ENCODE measurements around the gene CADPS2.
"Not testable (repeated sequence)": the region's sequence is repeated elsewhere in the genome, so short reads cannot be mapped to it uniquely, and the experiment has no call there.

The CADPS2 gene

DNA sequence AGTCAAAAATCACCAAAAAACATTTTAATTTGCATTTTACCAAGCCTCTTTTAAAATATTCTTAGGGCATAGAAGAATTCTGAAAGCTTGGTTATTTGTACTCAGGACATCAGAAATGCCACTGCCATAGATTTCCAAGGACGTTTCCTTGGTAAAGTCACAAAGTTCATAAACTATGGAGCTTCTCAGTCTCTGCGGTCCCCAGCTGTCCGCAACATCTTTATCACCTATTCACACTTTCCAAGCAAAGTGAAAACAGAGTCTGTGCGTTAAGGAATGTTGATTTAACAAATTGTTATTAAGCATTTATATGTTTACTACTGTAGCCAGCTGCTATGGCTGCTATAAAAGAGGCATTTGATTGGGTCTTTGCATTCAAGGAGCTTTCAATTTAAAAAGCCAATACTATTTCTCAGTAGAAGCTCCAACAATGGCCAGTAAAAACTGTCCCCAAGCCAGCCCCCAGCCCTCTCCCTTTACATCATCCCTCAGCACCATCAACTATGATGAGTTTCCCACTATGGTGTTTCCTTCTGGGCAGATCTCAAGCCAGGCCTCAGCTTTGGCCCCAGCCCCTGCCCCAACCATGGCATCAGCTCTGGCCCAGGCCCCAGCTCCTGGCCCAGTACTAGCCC lies 36.8 kb downstream of the CADPS2 start:
- DNase-seq = no peak

DNA sequence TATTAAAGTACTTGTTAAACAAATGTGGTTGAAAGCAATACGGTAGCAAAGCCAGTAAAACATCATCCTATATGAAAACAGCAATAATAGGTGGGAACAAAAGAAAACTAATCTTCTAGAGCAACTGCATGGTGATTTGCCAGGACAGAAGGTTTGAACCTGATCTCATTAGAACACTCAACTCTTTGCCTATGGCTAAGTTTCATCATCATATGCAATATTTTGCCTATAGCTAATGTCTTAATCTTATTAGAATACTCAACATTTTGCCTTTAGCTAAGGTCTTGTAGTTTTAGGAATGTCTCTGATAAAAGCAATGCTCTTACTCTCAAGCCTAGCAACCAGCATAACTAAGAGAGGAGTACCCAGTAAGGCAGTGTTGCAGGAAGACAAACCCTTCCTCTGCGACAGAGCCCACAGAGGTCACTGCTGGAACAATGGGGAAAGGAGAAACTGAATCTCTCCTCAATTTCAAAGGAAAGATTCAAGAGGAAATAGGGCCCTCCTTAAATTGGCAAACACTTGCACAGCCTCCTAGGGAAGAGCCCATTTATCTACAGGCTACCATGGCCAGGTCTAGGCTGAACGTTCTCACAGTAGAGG lies 38.3 kb downstream of the CADPS2 start:
- DNase-seq = no peak

DNA sequence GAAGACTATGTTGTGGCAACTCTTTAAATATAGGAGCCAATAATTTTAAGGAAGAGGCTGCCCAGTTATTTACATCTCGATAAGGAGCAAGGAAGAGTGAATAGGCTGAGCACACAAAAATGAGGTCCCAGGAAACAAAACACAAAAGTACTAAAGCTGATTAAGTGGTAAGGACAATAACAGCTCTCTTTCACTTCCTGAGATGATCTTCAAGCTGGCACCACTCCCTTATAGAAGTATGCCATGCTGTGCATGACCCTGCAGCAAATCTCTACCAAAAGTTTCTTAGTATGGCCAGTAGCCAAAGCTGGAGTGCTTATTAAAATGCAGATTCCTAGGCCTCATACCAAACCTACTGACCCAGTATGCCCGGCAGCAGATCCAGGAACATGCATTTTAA lies 39.7 kb downstream of the CADPS2 start:
- no peak for DNase-seq

DNA sequence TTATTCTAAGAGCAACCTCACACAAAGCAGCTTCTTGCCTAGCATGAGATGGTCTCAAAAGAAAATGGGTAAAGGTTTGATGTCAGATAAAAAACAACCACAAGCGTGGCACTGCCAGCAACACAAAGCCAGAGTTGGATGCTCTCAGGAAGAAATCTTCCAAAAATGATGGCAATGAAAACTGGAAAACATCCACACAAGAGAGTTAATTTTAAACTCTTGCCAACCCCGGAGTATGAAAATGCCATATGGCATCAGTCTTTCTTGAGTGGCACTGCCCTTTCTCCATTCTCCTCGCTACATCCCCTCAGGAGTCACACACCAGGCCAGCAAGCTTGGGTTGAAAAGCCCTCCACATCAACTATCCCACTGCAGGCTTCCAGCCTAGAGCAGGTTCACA lies 41.0 kb downstream of the CADPS2 start:
- no peak for DNase-seq

DNA sequence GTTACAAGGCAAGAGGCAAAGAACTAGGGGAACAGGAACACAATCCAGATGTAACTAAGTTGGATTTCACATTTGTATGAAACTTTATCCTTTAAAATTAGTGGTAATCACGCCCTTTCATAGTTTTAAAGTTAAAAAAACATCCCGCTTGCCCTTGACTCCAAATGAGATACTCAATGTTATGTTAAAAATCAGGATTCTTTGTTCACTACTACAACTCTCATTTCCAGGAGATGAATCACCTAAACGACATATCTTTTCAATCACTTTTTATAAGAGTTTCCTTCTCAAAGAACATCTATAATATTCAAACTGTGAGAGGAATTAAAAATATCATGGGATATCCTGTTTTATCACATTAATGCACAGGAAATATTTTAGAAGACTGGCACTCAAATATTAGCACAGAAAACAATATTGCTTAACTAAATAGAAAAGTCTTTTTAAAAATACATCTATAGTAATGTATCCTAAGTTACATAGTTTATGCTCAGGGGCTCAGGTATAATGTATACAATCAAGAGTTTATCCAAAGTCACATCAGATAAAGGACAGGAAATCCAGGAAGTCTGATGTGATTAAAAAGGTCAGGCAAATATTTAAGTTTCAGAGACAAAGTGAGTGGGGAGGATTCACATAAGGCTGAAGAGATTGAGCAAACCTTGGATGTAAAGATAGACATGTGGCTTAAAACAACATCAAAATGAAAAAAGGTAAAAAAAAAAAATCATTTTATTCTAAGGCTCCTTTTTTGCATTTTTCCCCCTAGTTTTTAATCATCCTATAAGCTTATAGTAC lies 41.9 kb downstream of the CADPS2 start:
- DNase-seq = no peak

DNA sequence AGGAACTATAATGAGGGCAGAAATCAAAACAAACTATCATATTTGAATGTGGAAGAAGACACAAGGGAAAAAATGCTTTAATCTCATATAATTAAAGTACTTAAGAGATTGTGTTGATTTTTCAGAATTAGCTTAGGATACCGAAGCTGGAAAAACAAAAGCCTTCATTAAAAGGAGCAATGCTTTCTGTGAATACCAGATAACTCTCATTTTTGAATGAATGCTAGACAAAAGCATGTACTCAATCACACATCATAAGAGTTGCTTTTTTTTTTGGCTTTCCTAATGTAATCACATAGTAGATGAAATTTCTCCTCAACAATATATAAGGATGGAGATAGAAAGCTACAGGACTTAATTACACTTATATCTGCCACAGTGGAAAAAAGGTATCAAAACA lies 43.3 kb downstream of the CADPS2 start:
- DNase-seq = no peak

DNA sequence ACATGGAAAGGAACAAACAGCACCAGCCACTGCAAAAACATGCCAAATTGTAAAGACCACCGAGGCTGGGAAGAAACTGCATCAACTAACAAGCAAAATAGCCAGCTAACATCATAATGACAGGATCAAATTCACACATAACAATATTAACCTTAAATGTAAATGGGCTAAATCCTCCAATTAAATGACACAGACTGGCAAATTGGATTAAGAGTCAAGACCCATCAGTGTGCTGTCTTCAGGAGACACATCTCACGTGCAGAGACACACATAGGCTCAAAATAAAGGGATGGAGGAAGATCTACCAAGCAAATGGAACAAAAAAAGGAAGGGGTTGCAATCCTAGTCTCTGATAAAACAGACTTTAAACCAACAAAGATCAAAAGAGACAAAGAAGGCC lies 50.0 kb downstream of the CADPS2 start:
- not testable (repeated sequence) for DNase-seq

DNA sequence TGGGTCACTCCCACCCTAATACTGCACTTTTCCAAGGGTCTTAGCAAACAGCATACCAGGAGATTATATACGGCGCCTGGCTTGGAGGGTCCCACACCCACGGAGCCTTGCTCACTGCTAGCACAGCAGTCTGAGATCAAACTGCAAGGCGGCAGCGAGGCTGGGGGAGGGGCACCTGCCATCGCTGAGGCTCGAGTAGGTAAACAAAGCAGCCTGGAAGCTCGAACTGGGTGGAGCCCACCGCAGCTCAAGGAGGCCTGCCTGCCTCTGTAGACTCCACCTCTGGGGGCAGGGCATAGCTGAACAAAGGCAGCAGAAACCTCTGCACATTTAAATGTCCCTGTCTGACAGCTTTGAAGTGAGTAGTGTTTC lies 51.7 kb downstream of the CADPS2 start:
- DNase-seq = not testable (repeated sequence)

DNA sequence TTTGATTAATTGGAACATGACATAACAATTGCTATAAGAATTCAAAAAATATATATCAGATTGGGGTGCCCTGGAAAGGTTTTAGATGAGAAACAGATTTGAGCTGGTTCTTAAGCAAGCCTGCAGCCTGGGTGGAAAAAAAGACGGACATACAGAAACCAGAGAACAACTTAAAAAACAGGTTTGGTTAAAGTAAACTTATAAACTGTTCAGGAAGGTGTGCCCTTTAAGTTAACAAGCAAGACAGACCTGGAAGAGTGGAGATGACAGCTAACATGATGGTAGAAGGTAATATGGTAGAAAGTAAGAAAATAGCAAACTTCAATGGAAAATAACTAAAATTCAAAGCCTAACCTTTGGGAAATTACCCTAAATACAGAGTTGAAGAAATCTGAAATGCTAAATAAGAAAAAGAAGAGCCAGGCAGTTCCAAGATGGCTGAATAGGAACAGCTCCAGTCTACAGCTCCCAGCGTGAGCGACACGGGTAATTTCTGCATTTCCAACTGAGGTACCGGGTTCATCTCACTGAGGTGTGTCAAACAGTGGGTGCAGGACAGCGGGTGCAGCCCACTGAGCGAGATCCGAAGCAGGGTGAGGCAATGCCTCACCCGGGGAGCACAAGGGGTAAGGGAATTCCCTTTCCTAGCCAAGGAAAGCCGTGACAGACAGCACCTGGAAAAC lies 52.2 kb downstream of the CADPS2 start:
- no peak for DNase-seq

DNA sequence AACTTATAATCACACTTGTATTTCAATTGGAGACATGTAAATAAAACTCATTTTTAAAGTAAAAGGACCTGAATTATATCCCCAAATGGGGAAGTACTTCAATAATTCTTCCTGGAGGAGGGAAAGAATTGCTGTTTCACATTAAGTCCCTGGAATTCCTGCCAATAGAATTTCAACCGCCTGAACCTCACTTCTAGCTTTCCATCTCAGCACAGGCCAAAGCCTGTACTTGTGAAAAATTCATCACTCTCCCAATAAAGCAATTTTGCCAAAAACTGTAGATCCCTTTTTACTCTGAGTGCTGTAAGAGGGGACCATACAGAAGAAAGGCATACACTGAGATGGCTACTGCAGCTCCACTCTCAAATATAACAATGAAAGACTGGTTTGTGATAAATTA lies 54.8 kb downstream of the CADPS2 start:
- no peak for DNase-seq

DNA sequence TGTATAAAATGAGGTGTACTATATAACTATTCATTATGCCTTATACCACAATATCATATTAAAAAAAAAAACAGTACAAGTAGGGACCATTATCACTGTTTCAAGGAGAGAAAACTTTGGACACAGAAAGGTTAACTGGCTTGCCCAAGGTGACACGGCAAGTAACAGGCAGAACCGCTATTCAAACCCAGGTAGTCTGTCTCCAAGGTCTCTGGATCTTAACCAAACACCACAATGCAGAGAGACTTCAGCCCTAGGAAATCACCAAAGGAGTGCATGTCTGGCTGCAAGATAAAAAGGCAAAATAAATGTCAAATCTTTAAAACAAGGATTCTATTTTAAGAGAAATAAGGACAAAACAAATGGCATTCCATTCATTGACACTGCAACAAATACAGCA lies 56.3 kb downstream of the CADPS2 start:
- no peak for DNase-seq

DNA sequence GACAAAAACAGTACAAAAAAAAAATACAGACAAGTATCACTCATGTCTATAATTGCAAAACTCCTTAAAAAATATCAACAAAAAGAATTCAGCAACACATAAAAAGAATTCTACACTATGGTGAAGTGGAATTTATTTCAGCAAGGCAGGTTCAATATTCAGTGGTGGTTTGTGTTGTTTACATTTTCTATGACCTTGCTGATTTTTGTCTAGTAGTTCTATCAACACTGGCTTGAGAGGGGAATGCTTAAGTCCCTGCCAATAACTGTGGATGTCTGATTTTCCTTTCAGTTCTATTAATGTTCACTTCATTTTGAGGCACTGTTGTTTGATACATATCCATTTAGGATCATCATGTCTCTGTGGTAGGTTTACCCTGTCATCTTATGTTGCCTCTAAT lies 58.5 kb downstream of the CADPS2 start:
- no peak for DNase-seq

DNA sequence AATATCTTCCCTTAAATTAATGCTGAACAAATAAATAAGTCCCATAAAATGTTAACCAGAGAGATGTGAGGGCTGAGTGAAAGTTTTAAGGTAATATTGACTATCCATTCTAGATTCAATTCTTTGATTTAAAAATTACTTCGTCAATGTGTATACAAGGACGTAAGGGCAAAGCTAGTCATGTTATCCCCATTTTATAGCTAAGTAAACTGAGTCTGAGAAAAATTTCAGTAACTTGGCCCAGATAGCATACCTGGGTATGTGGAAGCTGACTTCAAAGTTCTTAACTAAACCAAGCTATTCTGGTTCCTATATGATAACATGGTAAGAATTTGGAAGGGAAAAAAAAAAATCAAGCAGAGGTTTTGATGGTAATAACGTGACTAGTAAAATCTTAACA lies 72.4 kb downstream of the CADPS2 start:
- DNase-seq = no peak

DNA sequence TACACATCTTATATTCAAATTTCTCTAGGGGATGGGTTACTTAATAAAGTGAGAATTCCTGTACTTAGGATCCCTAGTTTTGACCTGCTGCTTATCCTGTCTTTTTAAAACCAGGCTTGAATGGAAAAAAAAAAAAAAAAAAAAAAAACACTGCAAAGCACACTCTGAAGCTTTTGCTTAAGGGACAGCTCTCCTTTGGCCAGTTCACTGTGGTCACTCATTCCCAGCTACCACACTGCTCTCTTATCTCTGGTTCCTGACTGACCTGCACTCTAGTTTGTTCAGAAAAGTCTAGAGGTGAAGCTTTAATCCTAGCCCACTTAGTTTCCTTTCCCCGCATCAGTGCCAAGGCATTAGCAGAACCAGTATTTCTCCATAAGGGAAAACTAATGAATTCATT lies 82.4 kb downstream of the CADPS2 start:
- no peak for DNase-seq

DNA sequence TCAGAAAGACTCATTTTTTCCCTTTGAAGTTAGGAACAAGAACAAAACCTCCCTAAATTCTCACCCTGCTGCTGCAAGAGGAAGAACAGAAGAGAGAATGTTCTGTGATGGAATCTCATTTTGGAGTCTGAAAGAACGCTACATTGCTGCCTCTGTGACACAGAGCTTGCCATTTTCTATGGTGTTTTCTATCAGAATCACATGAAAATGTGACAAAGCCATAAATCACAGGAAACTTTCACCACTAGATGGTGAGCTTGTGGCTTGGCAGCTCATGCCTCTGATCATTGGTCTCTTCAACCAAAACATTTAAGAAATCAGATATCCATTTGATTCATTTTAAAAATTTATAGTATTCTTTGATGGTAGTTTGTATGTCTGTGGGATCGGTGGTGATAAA lies 82.9 kb downstream of the CADPS2 start:
- no peak for DNase-seq

DNA sequence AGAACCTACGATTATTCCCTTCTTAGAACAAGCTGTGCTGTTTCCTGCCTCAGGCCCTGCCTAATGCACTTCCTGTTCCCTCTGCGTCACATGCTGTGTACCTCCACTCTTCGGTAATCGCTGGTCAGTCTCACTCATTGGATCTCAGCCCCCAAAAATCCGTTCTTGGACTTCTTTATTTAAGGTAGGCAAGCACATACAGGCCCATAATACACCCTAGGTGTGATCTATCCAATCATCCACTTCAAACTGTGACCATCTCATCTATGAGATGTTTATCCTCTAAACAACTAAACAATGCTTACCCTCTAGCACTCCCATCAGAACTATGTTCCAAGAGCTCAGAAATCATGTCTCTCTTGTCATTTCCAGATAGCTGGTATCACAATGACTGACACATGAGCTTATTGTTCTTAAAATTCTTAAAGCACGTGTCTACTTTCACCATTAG lies 83.9 kb downstream of the CADPS2 start:
- DNase-seq = no peak

DNA sequence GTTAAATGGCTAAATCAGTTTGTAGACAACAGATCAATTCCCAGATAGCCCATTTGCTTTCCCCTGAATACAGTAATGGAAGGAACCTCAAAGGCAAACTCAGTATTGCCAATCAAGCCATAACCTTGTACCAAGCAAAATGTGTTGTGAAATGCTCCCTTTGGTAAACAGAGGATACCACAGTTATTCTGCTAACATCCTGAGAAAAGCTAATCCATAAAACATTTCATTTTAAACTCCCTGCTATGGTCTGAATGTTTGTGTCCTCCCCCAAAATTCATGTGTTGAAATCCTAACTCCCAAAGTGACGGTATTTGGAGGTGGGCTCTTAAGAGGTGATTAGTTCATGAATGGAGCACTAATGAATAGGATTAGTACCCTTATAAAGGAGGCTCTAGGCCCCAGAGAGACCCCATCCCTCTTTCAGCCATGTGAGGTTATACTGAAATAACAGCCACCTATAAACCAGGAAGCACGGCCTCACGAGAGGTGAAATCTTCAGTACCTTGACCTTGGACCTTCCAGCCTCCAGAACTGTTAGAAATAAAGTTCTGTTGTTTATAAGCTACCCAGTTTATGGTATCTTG lies 94.2 kb downstream of the CADPS2 start:
- DNase-seq = no peak

DNA sequence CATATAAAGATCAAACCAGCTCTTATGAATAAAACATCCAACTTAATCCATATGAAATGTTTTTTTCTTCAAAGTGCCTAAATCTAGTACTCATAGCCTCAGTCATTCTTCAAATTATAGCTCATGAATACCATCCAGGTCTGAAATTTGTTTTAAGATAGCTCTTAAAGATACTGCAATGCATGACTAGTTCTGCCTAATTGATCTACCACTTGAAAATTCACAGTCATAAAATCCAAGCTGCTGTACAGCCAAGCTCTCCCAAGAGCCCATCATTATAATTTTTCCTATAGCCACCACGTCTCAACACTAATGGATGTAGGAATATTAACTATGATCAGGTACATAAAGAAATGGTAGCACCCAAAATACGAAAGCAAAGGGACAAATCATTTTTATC lies 95.7 kb downstream of the CADPS2 start:
- no peak for DNase-seq

DNA sequence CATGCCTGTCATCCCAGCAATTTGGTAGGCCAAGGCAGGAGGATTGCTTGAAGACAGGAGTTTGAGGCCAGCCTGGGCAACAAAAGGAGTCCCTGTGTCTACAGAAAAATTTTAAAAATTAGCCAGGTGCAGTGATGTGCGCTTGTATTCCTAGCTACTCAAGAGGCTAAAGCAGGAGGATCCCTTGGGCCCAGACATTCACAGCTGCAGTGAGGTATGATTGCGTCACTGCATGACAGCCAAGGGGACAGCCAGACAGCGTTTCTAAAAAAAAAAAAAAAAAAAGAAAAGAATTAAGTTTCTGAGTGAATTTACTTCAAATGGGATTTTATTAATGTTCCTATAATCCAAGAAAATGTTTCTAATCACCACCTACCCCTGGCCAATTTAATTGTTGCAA lies 96.1 kb downstream of the CADPS2 start:
- DNase-seq = no peak

DNA sequence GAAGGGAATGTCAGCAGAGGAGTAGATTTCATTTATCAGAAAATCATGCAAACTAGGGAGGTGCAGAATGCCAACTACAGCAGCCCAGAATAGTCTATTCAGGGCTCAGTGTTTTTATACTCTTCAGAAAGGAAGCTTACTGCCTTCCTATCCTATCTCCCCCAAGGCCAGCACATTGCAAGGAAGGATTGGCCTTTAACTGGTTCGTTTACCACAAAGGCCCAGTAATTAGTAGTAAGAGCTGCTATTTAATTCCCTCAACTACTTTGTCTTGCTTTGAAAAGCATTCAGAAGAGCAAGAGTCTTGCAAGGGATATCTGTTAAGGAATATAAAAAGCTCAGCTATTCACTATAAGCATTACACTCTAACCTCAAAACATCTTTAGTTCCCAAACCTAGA lies 97.1 kb downstream of the CADPS2 start:
- DNase-seq = no peak

DNA sequence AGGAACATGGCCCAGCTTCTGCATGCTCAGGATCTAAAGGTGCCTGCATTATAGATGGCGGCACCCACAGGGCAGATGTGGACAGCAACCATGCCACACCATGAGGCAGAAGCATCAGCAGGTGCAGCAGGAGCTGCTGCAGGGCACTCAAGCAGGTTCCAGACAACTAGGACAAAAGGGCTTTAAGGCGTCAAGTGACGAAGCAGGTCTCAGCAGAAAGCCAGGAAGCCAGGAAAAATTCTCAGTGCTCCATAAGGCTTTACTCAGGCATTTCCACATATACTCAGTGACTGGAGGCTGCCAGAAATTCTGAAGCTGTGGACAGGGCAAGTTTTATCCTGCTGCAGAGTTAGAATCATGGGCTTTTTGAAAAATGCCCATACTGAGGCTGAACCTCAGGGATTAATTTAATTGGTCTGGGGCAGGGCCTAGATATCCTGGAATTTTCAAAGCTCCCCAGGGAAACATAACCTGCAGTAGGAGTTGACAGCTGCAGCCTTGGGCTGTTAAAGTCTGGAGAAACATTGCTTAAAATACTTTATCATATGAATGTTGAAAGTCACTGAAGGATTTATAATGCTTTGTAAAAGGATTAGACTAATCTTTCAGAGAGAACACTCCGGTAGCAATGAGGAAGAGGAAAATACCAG lies 115.4 kb downstream of the CADPS2 start:
- no peak for DNase-seq

DNA sequence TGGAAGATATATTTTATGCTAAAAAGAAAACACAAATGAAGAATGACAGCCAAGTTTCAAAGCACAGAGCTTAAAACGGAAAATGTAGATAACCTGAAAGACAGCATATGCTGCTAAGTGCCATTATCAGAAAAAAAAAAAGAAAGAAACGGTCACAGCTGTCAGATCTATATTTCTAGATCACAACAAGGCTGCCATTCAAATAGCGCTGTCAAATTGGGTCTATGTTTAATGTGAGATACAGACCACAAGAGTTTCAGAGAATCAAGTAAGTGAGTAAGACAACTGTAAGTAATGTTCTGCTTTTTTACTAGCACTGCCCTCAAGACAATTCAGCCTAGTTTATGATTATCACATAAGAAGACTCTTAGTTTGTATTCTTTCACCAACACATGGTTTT lies 117.4 kb downstream of the CADPS2 start:
- DNase-seq = no peak

DNA sequence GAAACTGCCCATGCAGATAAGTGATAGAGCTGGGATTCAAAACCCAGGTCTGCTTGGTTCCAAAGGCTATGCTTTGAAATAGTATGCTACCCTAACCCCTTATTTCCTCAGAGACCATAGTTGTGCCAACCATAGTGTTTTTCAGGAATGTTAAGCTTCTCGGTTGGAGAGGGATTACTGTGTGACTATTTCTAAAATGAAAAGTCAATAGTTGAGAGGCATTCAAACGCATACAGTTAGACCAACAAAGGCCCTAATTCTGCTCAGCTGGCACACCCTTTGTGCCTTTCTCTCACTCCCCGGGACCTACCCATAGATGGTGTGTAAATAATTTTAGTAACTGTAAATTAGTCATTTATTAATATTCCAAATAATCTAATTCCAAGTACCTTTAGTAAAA lies 118.9 kb downstream of the CADPS2 start:
- DNase-seq = no peak
